CD8-positive, alpha-beta memory T cell (primary cell): Measurements from ENCODE around the gene GSE1. TPM values are rescaled to one million over a fixed set of nuclear protein-coding genes. Genes with fewer than 3 reads are reported as not detected.
A peak's percentile ranks its signal among the peaks of the same experiment; 100 is the strongest.

Experiments used
- CTCF ChIA-PET: fragments of 350-600 bp; sonication (Branson Sonifier 250); formaldehyde crosslinking; loops from one replicate; lab custom pipeline; 2021; ENCODE audit warnings: antibody characterized with exemption; lab: Charles Lee
- POLR2A ChIA-PET: fragments of 350-600 bp; sonication (Branson Sonifier 250); formaldehyde crosslinking; loops from one replicate; lab custom pipeline; 2021; ENCODE audit warnings: antibody characterized with exemption; lab: Charles Lee
- DNase-seq, 5 donors: peaks; one replicate each; pipeline versions ENCODE4 v3.0.0 to v3.0.0-alpha.2; 2020 to 2022; ENCODE audit warnings: mixed read lengths in 1 of 5
- H3K27ac ChIP-seq: one replicate; pipeline ENCODE4 v1.7.0; 2013; ENCODE audit warnings: low read depth, mild to moderate bottlenecking, low read length, moderate library complexity
- H3K27me3 ChIP-seq: 2 replicates; pipeline ENCODE4 v1.7.0; 2013; ENCODE audit warnings: low read length, mild to moderate bottlenecking; ENCODE audit not compliant: insufficient read depth, poor library complexity, severe bottlenecking
- H3K36me3 ChIP-seq: 2 replicates; pipeline ENCODE4 v1.7.0; 2013; ENCODE audit warnings: mild to moderate bottlenecking, low read length, moderate library complexity; ENCODE audit not compliant: insufficient read depth
- H3K4me1 ChIP-seq: 2 replicates; pipeline ENCODE4 v1.7.0; 2013; ENCODE audit warnings: mild to moderate bottlenecking, low read length, moderate library complexity; ENCODE audit not compliant: insufficient read depth
- H3K4me3 ChIP-seq: 2 replicates; pipeline ENCODE4 v1.7.0; 2013; ENCODE audit warnings: mild to moderate bottlenecking, low read length
- H3K9me3 ChIP-seq: 2 replicates; pipeline ENCODE4 v1.7.0; 2013; ENCODE audit warnings: mild to moderate bottlenecking, low read length
- H3K27ac Mint-ChIP-seq, 8 donors: one replicate each; pipeline ENCODE4 v1.8.0; 2020 to 2021; ENCODE audit warnings: mixed read lengths in 8 of 8, mild to moderate bottlenecking in 6 of 8, inconsistent platforms in 3 of 8, moderate library complexity in 3 of 8
- H3K27me3 Mint-ChIP-seq, 2 donors: one replicate each; pipeline ENCODE4 v1.8.0; 2020 to 2021; ENCODE audit warnings: mixed read lengths in 2 of 2, mild to moderate bottlenecking in 1 of 2, moderate library complexity in 1 of 2
- H3K36me3 Mint-ChIP-seq, 3 donors: one replicate each; pipeline ENCODE4 v1.8.0; 2020 to 2021; ENCODE audit warnings: mixed read lengths in 3 of 3, inconsistent platforms in 1 of 3, mild to moderate bottlenecking in 1 of 3
- H3K4me1 Mint-ChIP-seq, 3 donors: one replicate each; pipeline ENCODE4 v1.8.0; 2020 to 2021; ENCODE audit warnings: mixed read lengths in 3 of 3, inconsistent platforms in 1 of 3, mild to moderate bottlenecking in 1 of 3
- H3K4me3 Mint-ChIP-seq, 7 donors: one replicate each; pipeline ENCODE4 v1.8.0; 2020 to 2021; ENCODE audit warnings: mixed read lengths in 7 of 7, mild to moderate bottlenecking in 6 of 7, moderate library complexity in 4 of 7, inconsistent platforms in 2 of 7
- H3K9me3 Mint-ChIP-seq, 5 donors: one replicate each; pipeline ENCODE4 v1.8.0; 2020 to 2022; ENCODE audit warnings: mixed read lengths in 5 of 5, mild to moderate bottlenecking in 3 of 5, moderate library complexity in 2 of 5, inconsistent platforms in 1 of 5
- polyA plus RNA-seq: library from polyadenylated mRNA; unstranded; fragments of 300-500 nt; fragmentation: Illumina TruSeq; gene quantifications from one replicate; pipeline ENCODE4 v1.2.3, GENCODE V29; 2021
- total RNA-seq, 2 experiments: library from RNA; stranded (reverse); gene quantifications; one replicate each; pipeline ENCODE4 v1.2.3, GENCODE V29; 2021

Gene GSE1
- total and polyA plus RNA-seq, 3 experiments from 2014 or later, result 5.5 to 28.5 (median 27.8) TPM

GRCh38 chr16:85606904-85607303 lies 6.2 kb upstream of the GSE1 start:
- H3K4me1 Mint-ChIP-seq, result peaks cover 31 to 56% (median 32%) of the 10 kb centered on the region in 3 donors
- POLR2A ChIA-PET, result interaction anchor here (0.5 to 1.1 kb wide), 2 partner anchors 53 to 591 kb away, joined by 3 to 4 read pairs; no protein-coding TSS in a partner anchor
- H3K9me3 Mint-ChIP-seq, result peaks cover 0 to 3% (median 0%) of the 10 kb centered on the region in 5 donors
- peaks cover 22% of the 10 kb centered on the region for H3K4me1 ChIP-seq
- no peak overlapping the region for H3K4me3 ChIP-seq
- CTCF ChIA-PET, result interaction anchor here (1.1 to 2.7 kb wide), 4 partner anchors 9 to 186 kb away, joined by 3 to 10 read pairs (median 4); no protein-coding TSS in a partner anchor
- H3K36me3 ChIP-seq, result no peaks in the 10 kb centered on the region
- no peaks in the 10 kb centered on the region for H3K27me3 Mint-ChIP-seq
- H3K27ac Mint-ChIP-seq, result peak overlapping the region in 1 of 8 donors; percentile 33
- H3K36me3 Mint-ChIP-seq, result peaks cover 0 to 1% (median 0%) of the 10 kb centered on the region in 3 donors
- no peaks in the 10 kb centered on the region for H3K9me3 ChIP-seq
- no peak for DNase-seq
- peak overlapping the region in 1 of 7 donors; percentile 48 for H3K4me3 Mint-ChIP-seq
- H3K27ac ChIP-seq, result no peak overlapping the region
- no peaks in the 10 kb centered on the region for H3K27me3 ChIP-seq

GRCh38 chr16:85607321-85607765 lies 5.8 kb upstream of the GSE1 start:
- no peaks in the 10 kb centered on the region for H3K27me3 Mint-ChIP-seq
- H3K36me3 ChIP-seq, result no peaks in the 10 kb centered on the region
- no peak overlapping the region for H3K27ac ChIP-seq
- H3K4me3 Mint-ChIP-seq, result peak overlapping the region in 1 of 7 donors; percentile 48
- peaks cover 23% of the 10 kb centered on the region for H3K4me1 ChIP-seq
- H3K27ac Mint-ChIP-seq, result peak overlapping the region in 3 of 8 donors; percentile 33 to 54 (median 42)
- no peaks in the 10 kb centered on the region for H3K27me3 ChIP-seq
- CTCF ChIA-PET, result interaction anchor here (1.1 to 1.5 kb wide), 2 partner anchors 179 to 186 kb away, joined by 3 to 4 read pairs; no protein-coding TSS in a partner anchor
- peaks cover 0 to 1% (median 0%) of the 10 kb centered on the region in 3 donors for H3K36me3 Mint-ChIP-seq
- H3K9me3 ChIP-seq, result no peaks in the 10 kb centered on the region
- H3K4me1 Mint-ChIP-seq, result peaks cover 31 to 54% (median 34%) of the 10 kb centered on the region in 3 donors
- peaks cover 0 to 3% (median 0%) of the 10 kb centered on the region in 5 donors for H3K9me3 Mint-ChIP-seq
- H3K4me3 ChIP-seq, result no peak overlapping the region
- POLR2A ChIA-PET, result interaction anchor here (1.1 kb wide), 1 partner anchor 53 kb away, joined by 4 read pairs; no protein-coding TSS in a partner anchor
- DNase-seq, result no peak

GRCh38 chr16:85607796-85608514 lies 5.2 kb upstream of the GSE1 start:
- peaks cover 31 to 56% (median 34%) of the 10 kb centered on the region in 3 donors for H3K4me1 Mint-ChIP-seq
- DNase-seq, result no peak
- no peaks in the 10 kb centered on the region for H3K27me3 Mint-ChIP-seq
- no peaks in the 10 kb centered on the region for H3K27me3 ChIP-seq
- peak overlapping the region in 3 of 8 donors; percentile 42 to 90 (median 77) for H3K27ac Mint-ChIP-seq
- H3K36me3 ChIP-seq, result no peaks in the 10 kb centered on the region
- peaks cover 0 to 3% (median 0%) of the 10 kb centered on the region in 5 donors for H3K9me3 Mint-ChIP-seq
- CTCF ChIA-PET, result interaction anchor here (1.1 kb wide), 1 partner anchor 117 kb away, joined by 3 read pairs; no protein-coding TSS in a partner anchor
- H3K4me3 Mint-ChIP-seq, result peak overlapping the region in 1 of 7 donors; percentile 28
- H3K4me3 ChIP-seq, result no peak overlapping the region
- POLR2A ChIA-PET, result no interaction called here
- peaks cover 0 to 1% (median 0%) of the 10 kb centered on the region in 3 donors for H3K36me3 Mint-ChIP-seq
- H3K27ac ChIP-seq, result no peak overlapping the region
- no peaks in the 10 kb centered on the region for H3K9me3 ChIP-seq
- peaks cover 27% of the 10 kb centered on the region for H3K4me1 ChIP-seq

GRCh38 chr16:85608515-85608885 lies 4.6 kb upstream of the GSE1 start:
- H3K4me3 Mint-ChIP-seq, result peak overlapping the region in 1 of 7 donors; percentile 13
- peaks cover 31 to 54% (median 34%) of the 10 kb centered on the region in 3 donors for H3K4me1 Mint-ChIP-seq
- Histone ChIP-seq H3K27ac (no peak overlapping the region), H3K27me3 (no peaks in the 10 kb centered on the region), H3K4me3 (no peak overlapping the region), H3K36me3 (no peaks in the 10 kb centered on the region), H3K9me3 (no peaks in the 10 kb centered on the region), H3K4me1 (peaks cover 27% of the 10 kb centered on the region)
- no peaks in the 10 kb centered on the region for H3K27me3 Mint-ChIP-seq
- peak overlapping the region in 4 of 8 donors; percentile 29 to 90 (median 78) for H3K27ac Mint-ChIP-seq
- H3K36me3 Mint-ChIP-seq, result peaks cover 0 to 1% (median 0%) of the 10 kb centered on the region in 3 donors
- peaks cover 0 to 3% (median 0%) of the 10 kb centered on the region in 5 donors for H3K9me3 Mint-ChIP-seq
- POLR2A ChIA-PET, result no interaction called here
- no peak for DNase-seq
- CTCF ChIA-PET, result interaction anchor here (1.1 to 2.8 kb wide), 3 partner anchors 35 to 117 kb away, joined by 3 to 13 read pairs (median 3); no protein-coding TSS in a partner anchor

GRCh38 chr16:85608887-85609286 lies 4.2 kb upstream of the GSE1 start:
- Histone ChIP-seq H3K4me1 (peaks cover 27% of the 10 kb centered on the region), H3K9me3 (no peaks in the 10 kb centered on the region), H3K27me3 (no peaks in the 10 kb centered on the region), H3K36me3 (no peaks in the 10 kb centered on the region), H3K4me3 (no peak overlapping the region), H3K27ac (no peak overlapping the region)
- DNase-seq, result no peak
- Mint-ChIP-seq H3K27me3 (no peaks in the 10 kb centered on the region), H3K4me3 (peak overlapping the region in 1 of 7 donors; percentile 13), H3K4me1 (peaks cover 31 to 54% (median 34%) of the 10 kb centered on the region in 3 donors), H3K27ac (peak overlapping the region in 7 of 8 donors; percentile 29 to 93 (median 77)), H3K36me3 (peaks cover 0 to 1% (median 0%) of the 10 kb centered on the region in 3 donors), H3K9me3 (peaks cover 0 to 3% (median 0%) of the 10 kb centered on the region in 5 donors)
- POLR2A ChIA-PET, result interaction anchor here (1.3 kb wide), 1 partner anchor 55 kb away, joined by 4 read pairs; no protein-coding TSS in a partner anchor
- CTCF ChIA-PET, result interaction anchor here (1.2 to 10.5 kb wide), 9 partner anchors 35 to 190 kb away, joined by 3 to 205 read pairs (median 10); no protein-coding TSS in a partner anchor

GRCh38 chr16:85609539-85609938 lies 3.6 kb upstream of the GSE1 start:
- no peak for DNase-seq
- POLR2A ChIA-PET, result interaction anchor here (0.9 to 1.7 kb wide), 5 partner anchors 55 to 189 kb away, joined by 3 to 9 read pairs (median 3); no protein-coding TSS in a partner anchor
- Histone ChIP-seq H3K4me3 (no peak overlapping the region), H3K4me1 (peaks cover 30% of the 10 kb centered on the region), H3K27me3 (no peaks in the 10 kb centered on the region), H3K36me3 (no peaks in the 10 kb centered on the region), H3K9me3 (no peaks in the 10 kb centered on the region), H3K27ac (no peak overlapping the region)
- peak overlapping the region in 6 of 7 donors; percentile 52 to 93 (median 86) for H3K4me3 Mint-ChIP-seq
- no peaks in the 10 kb centered on the region for H3K36me3 Mint-ChIP-seq
- peak overlapping the region; percentile 37 to 95 (median 83) for H3K27ac Mint-ChIP-seq
- H3K9me3 Mint-ChIP-seq, result peaks cover 0 to 3% (median 0%) of the 10 kb centered on the region in 5 donors
- peaks cover 31 to 52% (median 35%) of the 10 kb centered on the region in 3 donors for H3K4me1 Mint-ChIP-seq
- no peaks in the 10 kb centered on the region for H3K27me3 Mint-ChIP-seq
- CTCF ChIA-PET, result interaction anchor here (0.6 to 10.5 kb wide), 25 partner anchors 9 to 190 kb away, joined by 3 to 205 read pairs (median 6); no protein-coding TSS in a partner anchor

GRCh38 chr16:85610059-85610445 lies 3.1 kb upstream of the GSE1 start:
- H3K27ac ChIP-seq, result no peak overlapping the region
- Mint-ChIP-seq H3K4me1 (peaks cover 31 to 56% (median 40%) of the 10 kb centered on the region in 3 donors), H3K27ac (peak overlapping the region; percentile 4 to 95 (median 83)), H3K36me3 (no peaks in the 10 kb centered on the region), H3K4me3 (peak overlapping the region; percentile 52 to 93 (median 87)), H3K9me3 (peaks cover 0 to 3% (median 0%) of the 10 kb centered on the region in 5 donors), H3K27me3 (no peaks in the 10 kb centered on the region)
- POLR2A ChIA-PET, result interaction anchor here (0.8 to 1.7 kb wide), 7 partner anchors 53 to 190 kb away, joined by 3 to 9 read pairs (median 3); no protein-coding TSS in a partner anchor
- no peaks in the 10 kb centered on the region for H3K27me3 ChIP-seq
- no peak for DNase-seq
- CTCF ChIA-PET, result interaction anchor here (0.6 to 10.5 kb wide), 27 partner anchors 9 to 191 kb away, joined by 3 to 205 read pairs (median 5); no protein-coding TSS in a partner anchor
- H3K4me1 ChIP-seq, result peaks cover 35% of the 10 kb centered on the region
- H3K36me3 ChIP-seq, result no peaks in the 10 kb centered on the region
- no peaks in the 10 kb centered on the region for H3K9me3 ChIP-seq
- no peak overlapping the region for H3K4me3 ChIP-seq
